Common myeloid progenitor, CD34-positive (primary cell): ENCODE results near the gene CDH4.

Source experiments
- CTCF ChIA-PET: fragments of 350-600 bp; sonication (Branson Sonifier 250); formaldehyde crosslinking; loops from one replicate; lab custom pipeline; 2021; ENCODE audit warnings: antibody characterized with exemption; lab: Charles Lee
- POLR2A ChIA-PET: fragments of 350-600 bp; sonication (Branson Sonifier 250); formaldehyde crosslinking; loops from one replicate; lab custom pipeline; 2021; ENCODE audit warnings: antibody characterized with exemption; lab: Charles Lee
- DNase-seq, 3 donors: peaks; one replicate each; pipeline versions ENCODE4 v3.0.0 to v3.0.0-alpha.2; 2013
- H3K27ac ChIP-seq, 2 experiments: 1 replicate in 1 of 2; 2 replicates in 1 of 2; pipeline ENCODE4 v1.7.0; 2013; ENCODE audit warnings: inconsistent platforms in 2 of 2, low read length in 2 of 2, mild to moderate bottlenecking in 2 of 2, low read depth in 1 of 2, moderate library complexity in 1 of 2; ENCODE audit not compliant: severe bottlenecking in 2 of 2, insufficient read depth in 1 of 2, poor library complexity in 1 of 2
- H3K27me3 ChIP-seq, 5 experiments: replicated peaks in 2 of 5; 1 replicate in 3 of 5; 2 replicates in 2 of 5; pipeline versions ENCODE4 v1.6.1 to v1.7.0; 2013; ENCODE audit warnings: low read length in 4 of 5, mild to moderate bottlenecking in 2 of 5, moderate library complexity in 2 of 5, inconsistent platforms in 1 of 5; ENCODE audit not compliant: insufficient read depth in 5 of 5, control insufficient read depth in 4 of 5
- H3K36me3 ChIP-seq, 4 experiments: 1 replicate in 2 of 4; 2 replicates in 2 of 4; pipeline versions ENCODE4 v1.6.1 to v1.7.0; 2013; ENCODE audit warnings: low read length in 3 of 4, control low read depth in 1 of 4, mild to moderate bottlenecking in 1 of 4; ENCODE audit not compliant: control insufficient read depth in 4 of 4, insufficient read depth in 4 of 4
- H3K4me1 ChIP-seq, 4 experiments: 1 replicate in 3 of 4; 2 replicates in 1 of 4; pipeline versions ENCODE4 v1.6.1 to v1.7.1; 2013; ENCODE audit warnings: low read length in 3 of 4, mild to moderate bottlenecking in 3 of 4, control low read depth in 1 of 4, inconsistent platforms in 1 of 4, moderate library complexity in 1 of 4; ENCODE audit not compliant: control insufficient read depth in 4 of 4, insufficient read depth in 4 of 4; ENCODE audit errors: control extremely low read depth in 1 of 4
- H3K4me3 ChIP-seq, 7 experiments: 1 replicate in 4 of 7; 2 replicates in 3 of 7; pipeline versions ENCODE4 v1.5.1 to v1.7.0; 2013; ENCODE audit warnings: mild to moderate bottlenecking in 7 of 7, low read length in 6 of 7, moderate library complexity in 6 of 7, inconsistent platforms in 2 of 7, low read depth in 2 of 7, control low read depth in 1 of 7; ENCODE audit not compliant: insufficient read depth in 4 of 7, control insufficient read depth in 1 of 7; ENCODE audit errors: extremely low read depth in 1 of 7
- H3K9me3 ChIP-seq, 5 experiments: 1 replicate in 4 of 5; 2 replicates in 1 of 5; pipeline versions ENCODE4 v1.6.1 to v1.7.1; 2013; ENCODE audit warnings: low read length in 4 of 5, mild to moderate bottlenecking in 2 of 5, inconsistent platforms in 1 of 5, low read depth in 1 of 5, moderate library complexity in 1 of 5; ENCODE audit not compliant: control insufficient read depth in 4 of 5, insufficient read depth in 2 of 5; ENCODE audit errors: control extremely low read depth in 1 of 5
- WGBS: methylation state at CpG from one replicate; pipeline ENCODE4 v1.1.5; 2013; ENCODE audit not compliant: insufficient coverage; 5-methylcytosine and 5-hydroxymethylcytosine counted together

The CDH4 gene

GRCh38 chr20:61890210-61890609 lies 638.1 kb downstream of the CDH4 start:
- Histone ChIP-seq H3K27ac (no peak overlapping the region), H3K36me3 (no peaks in the 10 kb centered on the region), H3K27me3 (no peaks in the 10 kb centered on the region), H3K9me3 (no peaks in the 10 kb centered on the region), H3K4me1 (no peaks in the 10 kb centered on the region), H3K4me3 (no peak overlapping the region)
- POLR2A ChIA-PET, result no interaction called here
- CTCF ChIA-PET, result no interaction called here
- no peak for DNase-seq
- WGBS, result 0% methylated on average over 1 of the region's 1 CpG

DNA sequence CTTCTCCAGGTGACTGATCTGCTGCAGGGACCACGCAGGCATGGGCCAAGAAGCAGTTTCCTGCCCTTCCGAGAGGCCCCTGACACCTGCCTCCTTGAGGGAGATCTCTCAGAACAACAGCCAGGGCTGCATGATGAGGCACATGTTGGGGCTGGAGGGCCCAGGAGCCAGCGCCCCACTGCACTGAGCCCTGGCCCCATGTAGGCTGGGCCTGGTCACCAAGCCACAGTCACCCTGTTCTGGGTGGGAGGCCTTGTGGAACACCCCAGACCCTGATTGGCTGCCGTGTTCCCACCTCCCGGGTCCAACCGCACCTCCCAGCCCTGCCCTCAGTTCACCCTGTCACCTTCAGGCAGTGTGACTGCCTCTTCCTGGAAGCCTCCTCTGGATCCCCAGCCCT lies 639.4 kb downstream of the CDH4 start:
- Histone ChIP-seq H3K4me3 (no peak overlapping the region), H3K36me3 (no peaks in the 10 kb centered on the region), H3K27me3 (no peaks in the 10 kb centered on the region), H3K4me1 (no peaks in the 10 kb centered on the region), H3K9me3 (no peaks in the 10 kb centered on the region), H3K27ac (no peak overlapping the region)
- DNase-seq, result no peak
- WGBS, result 67% methylated on average over 6 of the region's 6 CpGs
- ChIA-PET POLR2A (no interaction called here), CTCF (no interaction called here)

DNA sequence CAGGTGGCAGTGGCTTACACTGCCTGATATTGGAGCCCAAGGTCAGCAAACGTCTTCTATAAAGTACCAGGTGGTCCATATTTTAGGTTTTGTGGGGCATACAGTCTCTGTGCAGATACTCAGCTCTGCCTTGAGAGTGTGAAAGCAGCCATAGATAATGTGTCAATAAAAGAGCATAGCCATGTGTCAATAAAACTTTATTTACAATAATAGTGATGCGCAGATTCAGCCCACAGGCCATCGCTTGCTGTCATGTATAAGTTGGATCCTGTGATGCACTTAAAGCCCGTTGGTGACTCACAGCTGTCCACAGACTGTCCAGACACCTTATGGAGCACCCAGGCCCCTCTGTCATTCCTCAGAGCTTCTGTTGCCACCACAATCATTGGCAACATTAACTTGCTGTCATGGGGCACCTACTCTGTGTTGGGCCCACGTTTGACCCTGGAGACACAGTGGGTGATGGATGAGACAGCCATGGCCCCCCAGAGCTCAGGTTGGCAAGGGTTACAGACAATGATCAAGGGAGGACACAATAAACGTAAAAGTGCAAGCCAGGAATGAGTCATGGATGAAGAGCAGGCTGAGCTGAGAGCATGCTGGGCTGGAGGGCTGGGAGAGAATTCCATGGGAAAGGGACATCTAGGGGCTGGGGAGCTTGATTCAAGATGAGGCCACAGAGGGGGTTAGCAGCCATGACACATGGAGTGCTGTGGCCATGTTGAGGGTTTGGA lies 640.0 kb downstream of the CDH4 start:
- ChIA-PET POLR2A (no interaction called here), CTCF (no interaction called here)
- H3K9me3 ChIP-seq, result no peaks in the 10 kb centered on the region
- WGBS, result 95% methylated on average over 6 of the region's 6 CpGs
- no peaks in the 10 kb centered on the region for H3K27me3 ChIP-seq
- H3K36me3 ChIP-seq, result no peaks in the 10 kb centered on the region
- no peak overlapping the region for H3K27ac ChIP-seq
- no peak overlapping the region for H3K4me3 ChIP-seq
- DNase-seq, result no peak
- no peaks in the 10 kb centered on the region for H3K4me1 ChIP-seq

GRCh38 chr20:61895016-61895415 lies 643.0 kb downstream of the CDH4 start:
- 97% methylated on average over 21 of the region's 22 CpGs for WGBS

GRCh38 chr20:61895686-61896057 lies 643.6 kb downstream of the CDH4 start:
- Histone ChIP-seq H3K4me1 (no peaks in the 10 kb centered on the region), H3K36me3 (no peaks in the 10 kb centered on the region), H3K27ac (no peak overlapping the region), H3K4me3 (no peak overlapping the region), H3K9me3 (no peaks in the 10 kb centered on the region), H3K27me3 (peaks cover 0 to 3% (median 0%) of the 10 kb centered on the region in 5 experiments)
- ChIA-PET POLR2A (no interaction called here), CTCF (interaction anchor here (1.1 to 1.6 kb wide), 2 partner anchors 9 to 1684 kb away, joined by 3 to 5 read pairs; no protein-coding TSS in a partner anchor)
- DNase-seq, result no peak
- 92% methylated on average over 12 of the region's 13 CpGs for WGBS

More at GRCh38 chr20:61895016-61895415, 643.0 kb downstream of the CDH4 start:
- Histone ChIP-seq H3K27ac (no peak overlapping the region), H3K4me1 (no peaks in the 10 kb centered on the region), H3K36me3 (no peaks in the 10 kb centered on the region), H3K27me3 (peaks cover 0 to 1% (median 0%) of the 10 kb centered on the region in 5 experiments), H3K4me3 (no peak overlapping the region), H3K9me3 (no peaks in the 10 kb centered on the region)
- POLR2A ChIA-PET, result no interaction called here
- no peak for DNase-seq
- CTCF ChIA-PET, result no interaction called here

DNA sequence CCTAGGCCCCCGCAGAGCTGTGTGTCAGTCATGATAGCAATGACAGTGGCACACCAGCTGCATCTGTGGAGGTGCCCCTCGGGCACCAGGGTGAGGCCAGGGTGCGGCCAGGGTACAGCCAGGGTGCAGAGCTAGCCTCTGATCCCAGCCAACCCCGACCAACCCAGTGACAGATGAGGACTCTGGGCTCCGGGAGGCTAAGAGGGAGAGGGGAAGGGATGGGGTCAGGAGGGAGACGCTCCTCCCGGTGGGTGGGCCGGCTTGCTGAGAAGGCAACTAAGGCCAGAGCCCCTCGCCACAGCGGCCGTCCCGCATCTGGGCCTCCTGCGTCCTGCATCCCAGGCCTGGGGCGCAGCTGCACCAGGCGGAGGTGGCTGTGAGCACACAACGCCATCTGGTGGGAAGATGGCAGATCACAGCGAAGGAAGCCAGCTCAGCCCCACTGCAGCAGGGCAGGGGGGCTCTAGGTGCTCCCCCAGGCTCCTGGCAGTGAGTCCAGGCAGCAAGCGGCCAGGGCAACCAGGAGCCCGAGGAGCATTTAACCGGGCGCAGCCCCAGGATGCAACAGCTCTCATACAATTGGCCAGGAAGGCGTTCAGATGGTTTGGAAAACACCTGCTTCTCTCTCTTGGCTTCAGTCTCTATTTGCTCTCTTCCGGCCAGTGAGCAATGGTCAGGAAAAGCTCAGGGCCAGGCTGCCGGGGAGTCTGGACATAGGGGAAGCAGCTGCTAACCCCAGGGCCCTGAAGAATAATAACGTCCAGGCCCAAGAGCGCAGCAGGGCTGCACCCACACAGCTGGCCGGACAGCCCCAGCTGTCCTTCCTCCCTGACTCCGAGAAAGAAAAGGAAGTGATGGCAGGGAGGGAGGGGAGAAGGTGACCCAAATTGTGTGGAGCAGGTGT lies 644.2 kb downstream of the CDH4 start:
- H3K4me1 ChIP-seq, result no peaks in the 10 kb centered on the region
- H3K9me3 ChIP-seq, result no peaks in the 10 kb centered on the region
- no peak overlapping the region for H3K27ac ChIP-seq
- H3K4me3 ChIP-seq, result no peak overlapping the region
- WGBS, result 40% methylated on average over 22 of the region's 28 CpGs
- peaks cover 0 to 3% (median 0%) of the 10 kb centered on the region in 5 experiments for H3K27me3 ChIP-seq
- ChIA-PET POLR2A (no interaction called here), CTCF (interaction anchor here (0.7 to 1.6 kb wide), 3 partner anchors 9 to 1685 kb away, joined by 3 to 5 read pairs (median 3); no protein-coding TSS in a partner anchor)
- DNase-seq, result peak; percentile 2 to 27 (median 23)
- H3K36me3 ChIP-seq, result no peaks in the 10 kb centered on the region
